ENCODE data around the gene WNT10A. TPM values are rescaled to one million over a fixed set of nuclear protein-coding genes. Genes with fewer than 3 reads are reported as not detected.

WNT10A gene
- total RNA-seq, 2 donors from 2014 or later: 0.44 to 0.61 TPM

- TF ChIP-seq, protein P1, sequence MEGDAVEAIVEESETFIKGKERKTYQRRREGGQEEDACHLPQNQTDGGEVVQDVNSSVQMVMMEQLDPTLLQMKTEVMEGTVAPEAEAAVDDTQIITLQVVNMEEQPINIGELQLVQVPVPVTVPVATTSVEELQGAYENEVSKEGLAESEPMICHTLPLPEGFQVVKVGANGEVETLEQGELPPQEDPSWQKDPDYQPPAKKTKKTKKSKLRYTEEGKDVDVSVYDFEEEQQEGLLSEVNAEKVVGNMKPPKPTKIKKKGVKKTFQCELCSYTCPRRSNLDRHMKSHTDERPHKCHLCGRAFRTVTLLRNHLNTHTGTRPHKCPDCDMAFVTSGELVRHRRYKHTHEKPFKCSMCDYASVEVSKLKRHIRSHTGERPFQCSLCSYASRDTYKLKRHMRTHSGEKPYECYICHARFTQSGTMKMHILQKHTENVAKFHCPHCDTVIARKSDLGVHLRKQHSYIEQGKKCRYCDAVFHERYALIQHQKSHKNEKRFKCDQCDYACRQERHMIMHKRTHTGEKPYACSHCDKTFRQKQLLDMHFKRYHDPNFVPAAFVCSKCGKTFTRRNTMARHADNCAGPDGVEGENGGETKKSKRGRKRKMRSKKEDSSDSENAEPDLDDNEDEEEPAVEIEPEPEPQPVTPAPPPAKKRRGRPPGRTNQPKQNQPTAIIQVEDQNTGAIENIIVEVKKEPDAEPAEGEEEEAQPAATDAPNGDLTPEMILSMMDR (IDR thresholded peaks at IDR 0.05): no peak
- DNase-seq: no peak
- H3K27me3 ChIP-seq: peaks cover 5% of the 10 kb centered on the region
- H3K9ac ChIP-seq (ENCODE audit: low read depth in 2 of 2, low read length in 2 of 2): no peak overlapping the region
- H3K36me3 ChIP-seq: no peaks in the 10 kb centered on the region
- no peak overlapping the region for H3K4me3 ChIP-seq
- intact Hi-C loops (cut with DNase I): no loop called here
- no peaks in the 10 kb centered on the region for H3K9me3 ChIP-seq
- H3K27ac ChIP-seq: no peak overlapping the region
- peaks cover 4% of the 10 kb centered on the region for H3K4me1 ChIP-seq
Measured at GRCh38 chr2:218889937-218890336, 9.3 kb downstream of the WNT10A start.

DNA sequence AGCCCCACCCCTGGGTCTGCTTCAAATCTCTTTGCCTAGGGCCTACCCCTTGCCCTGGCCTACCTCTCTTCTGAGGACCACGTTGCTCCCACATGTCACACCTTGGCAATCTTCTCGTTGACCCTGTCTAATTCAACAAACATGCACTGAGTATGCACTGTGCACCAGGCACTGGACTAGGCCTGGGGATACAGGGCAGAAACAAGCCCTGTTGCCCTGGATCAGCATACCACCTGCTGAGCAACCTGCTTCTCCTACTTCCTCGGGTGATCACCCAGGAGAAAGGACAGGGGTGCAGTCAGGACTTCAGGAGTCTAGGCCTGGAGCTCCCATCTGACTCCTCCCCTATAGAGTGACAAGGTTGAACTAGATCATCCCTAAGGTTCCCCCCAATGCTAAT, 9.7 kb downstream of the WNT10A start:
- DNase-seq: no peak
- Histone ChIP-seq H3K4me1 (peaks cover 4% of the 10 kb centered on the region), H3K4me3 (no peak overlapping the region), H3K9ac (ENCODE audit: low read depth in 2 of 2, low read length in 2 of 2) (no peak overlapping the region), H3K27me3 (peaks cover 8% of the 10 kb centered on the region), H3K9me3 (no peaks in the 10 kb centered on the region), H3K27ac (no peak overlapping the region), H3K36me3 (no peaks in the 10 kb centered on the region)
- intact Hi-C loops (cut with DNase I): no loop called here
- TF ChIP-seq, protein P1 (IDR thresholded peaks at IDR 0.05): no peak

DNA sequence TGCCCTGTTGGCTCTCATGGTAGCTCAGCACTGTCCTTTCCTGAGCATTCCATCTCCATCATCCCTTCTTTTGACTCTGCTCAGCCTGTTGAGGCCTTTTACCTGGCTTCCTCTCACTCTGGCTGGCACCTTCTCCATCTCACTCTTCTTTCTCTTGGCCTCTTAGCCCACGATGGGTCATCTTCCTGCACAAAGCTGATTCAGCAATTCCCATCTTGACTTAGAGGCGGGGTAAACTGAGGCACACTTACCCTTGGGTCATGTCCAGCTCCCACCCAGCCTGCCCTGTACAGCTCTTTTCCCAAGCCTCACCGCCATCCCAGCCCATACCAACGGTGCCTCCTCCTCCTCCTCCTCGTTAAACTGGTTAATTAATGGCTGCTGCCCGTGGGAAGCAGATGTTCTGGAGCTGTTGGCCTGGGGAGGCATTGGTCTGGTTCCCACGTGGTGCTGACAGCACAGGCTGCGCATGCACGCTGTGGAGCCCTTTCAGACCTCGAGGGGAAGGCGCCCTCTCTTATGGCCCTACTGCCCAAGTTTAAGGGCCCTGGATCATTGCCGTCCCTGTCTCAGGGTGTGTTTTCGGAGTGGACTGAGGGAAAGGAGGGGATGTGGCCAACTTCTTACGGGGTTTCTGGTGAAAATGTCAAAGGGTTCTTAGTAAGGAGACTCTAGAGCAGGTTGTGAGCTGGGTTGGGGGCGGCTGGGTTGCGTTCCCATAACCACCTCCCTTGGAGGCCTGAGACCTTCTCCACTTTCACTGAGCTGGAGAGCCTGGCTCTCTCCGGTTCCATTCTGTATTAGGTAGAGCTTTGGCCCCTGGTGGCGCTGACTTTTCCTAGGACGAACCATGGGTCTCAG, 10.9 kb downstream of the WNT10A start:
- no peak overlapping the region for H3K9ac ChIP-seq (ENCODE audit: low read depth in 2 of 2, low read length in 2 of 2)
- DNase-seq: no peak
- H3K4me3 ChIP-seq: no peak overlapping the region
- H3K9me3 ChIP-seq: no peaks in the 10 kb centered on the region
- TF ChIP-seq, protein P1 (IDR thresholded peaks at IDR 0.05): no peak
- intact Hi-C loops (cut with DNase I): no loop called here
- peaks cover 19% of the 10 kb centered on the region for H3K27me3 ChIP-seq
- H3K36me3 ChIP-seq: no peaks in the 10 kb centered on the region
- H3K27ac ChIP-seq: no peak overlapping the region
- H3K4me1 ChIP-seq: peaks cover 4% of the 10 kb centered on the region

DNA sequence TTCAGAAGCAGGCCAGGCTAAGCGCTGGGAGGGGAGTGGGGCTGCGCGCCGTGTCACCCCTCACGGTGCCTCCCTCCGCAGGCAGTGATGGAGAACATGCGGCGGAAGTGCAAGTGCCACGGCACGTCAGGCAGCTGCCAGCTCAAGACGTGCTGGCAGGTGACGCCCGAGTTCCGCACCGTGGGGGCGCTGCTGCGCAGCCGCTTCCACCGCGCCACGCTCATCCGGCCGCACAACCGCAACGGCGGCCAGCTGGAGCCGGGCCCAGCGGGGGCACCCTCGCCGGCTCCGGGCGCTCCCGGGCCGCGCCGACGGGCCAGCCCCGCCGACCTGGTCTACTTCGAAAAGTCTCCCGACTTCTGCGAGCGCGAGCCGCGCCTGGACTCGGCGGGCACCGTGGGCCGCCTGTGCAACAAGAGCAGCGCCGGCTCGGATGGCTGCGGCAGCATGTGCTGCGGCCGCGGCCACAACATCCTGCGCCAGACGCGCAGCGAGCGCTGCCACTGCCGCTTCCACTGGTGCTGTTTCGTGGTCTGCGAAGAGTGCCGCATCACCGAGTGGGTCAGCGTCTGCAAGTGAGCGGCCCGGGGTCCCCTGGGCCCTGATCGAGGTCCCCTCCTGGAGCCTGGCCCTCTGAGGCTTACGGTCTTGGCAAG, 12.2 kb downstream of the WNT10A start:
- DNase-seq: peak; percentile 79
- H3K36me3 ChIP-seq: no peaks in the 10 kb centered on the region
- peak overlapping the region; percentile 34 for H3K4me3 ChIP-seq
- peak overlapping the region; percentile 28 to 51 for H3K9ac ChIP-seq (ENCODE audit: low read depth in 2 of 2, low read length in 2 of 2)
- peak overlapping the region; percentile 11 for H3K27ac ChIP-seq
- no peaks in the 10 kb centered on the region for H3K9me3 ChIP-seq
- H3K4me1 ChIP-seq: peaks cover 12% of the 10 kb centered on the region
- H3K27me3 ChIP-seq: peaks cover 31% of the 10 kb centered on the region
- TF ChIP-seq, protein P1 (IDR thresholded peaks at IDR 0.05): peak; percentile 22
- intact Hi-C loops (cut with DNase I): no loop called here

DNA sequence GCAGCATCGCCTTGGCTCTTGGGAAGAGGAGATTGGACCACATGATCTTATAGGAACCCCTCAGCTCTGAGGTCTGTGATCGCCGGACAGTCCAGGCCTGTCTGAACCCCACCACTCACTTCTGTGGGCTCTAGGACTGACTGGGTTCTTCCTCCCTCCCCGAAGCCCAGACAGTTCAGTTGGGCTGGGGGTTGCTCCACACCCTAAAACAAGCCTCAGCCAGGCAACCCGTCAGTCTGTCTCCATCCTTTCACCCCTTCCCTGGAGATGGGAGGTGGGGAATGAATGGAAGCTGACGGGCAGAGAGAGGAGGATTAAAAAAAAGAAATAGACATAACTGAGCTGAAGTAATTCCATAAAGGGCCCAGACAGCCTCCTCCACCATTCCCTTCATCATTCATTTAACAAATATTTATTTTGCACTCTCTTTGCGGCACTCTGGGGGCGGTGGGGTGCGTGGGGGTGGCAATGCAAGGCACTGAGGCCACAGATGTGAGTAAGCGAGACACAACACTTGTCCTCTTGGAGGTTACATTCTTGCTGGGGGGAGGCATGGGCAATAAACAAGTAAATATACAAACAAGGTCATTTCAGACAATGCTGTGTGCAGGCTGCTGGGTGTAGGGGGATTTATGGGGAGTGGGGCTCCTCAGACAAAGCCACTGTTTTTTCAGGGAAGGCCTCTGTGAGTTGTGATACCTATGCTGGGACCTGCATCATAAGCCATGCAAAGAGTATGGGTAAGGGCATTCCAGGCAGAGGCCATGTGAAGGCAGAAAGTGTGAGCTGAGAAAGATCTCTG, 12.9 kb downstream of the WNT10A start:
- TF ChIP-seq, protein P1 (IDR thresholded peaks at IDR 0.05): no peak
- Histone ChIP-seq H3K36me3 (no peaks in the 10 kb centered on the region), H3K9ac (ENCODE audit: low read depth in 2 of 2, low read length in 2 of 2) (peak overlapping the region; percentile 28 to 51), H3K4me1 (peaks cover 18% of the 10 kb centered on the region), H3K27ac (peak overlapping the region; percentile 11), H3K9me3 (no peaks in the 10 kb centered on the region), H3K27me3 (peaks cover 39% of the 10 kb centered on the region), H3K4me3 (peak overlapping the region; percentile 34)
- intact Hi-C loops (cut with DNase I): no loop called here
- DNase-seq: no peak

All from colonic mucosa (tissue), 4 donors.